ENCODE measurements around the gene CUL5.
A peak's percentile ranks its signal among the peaks of the same experiment; 100 is the strongest.

The CUL5 gene

DNA sequence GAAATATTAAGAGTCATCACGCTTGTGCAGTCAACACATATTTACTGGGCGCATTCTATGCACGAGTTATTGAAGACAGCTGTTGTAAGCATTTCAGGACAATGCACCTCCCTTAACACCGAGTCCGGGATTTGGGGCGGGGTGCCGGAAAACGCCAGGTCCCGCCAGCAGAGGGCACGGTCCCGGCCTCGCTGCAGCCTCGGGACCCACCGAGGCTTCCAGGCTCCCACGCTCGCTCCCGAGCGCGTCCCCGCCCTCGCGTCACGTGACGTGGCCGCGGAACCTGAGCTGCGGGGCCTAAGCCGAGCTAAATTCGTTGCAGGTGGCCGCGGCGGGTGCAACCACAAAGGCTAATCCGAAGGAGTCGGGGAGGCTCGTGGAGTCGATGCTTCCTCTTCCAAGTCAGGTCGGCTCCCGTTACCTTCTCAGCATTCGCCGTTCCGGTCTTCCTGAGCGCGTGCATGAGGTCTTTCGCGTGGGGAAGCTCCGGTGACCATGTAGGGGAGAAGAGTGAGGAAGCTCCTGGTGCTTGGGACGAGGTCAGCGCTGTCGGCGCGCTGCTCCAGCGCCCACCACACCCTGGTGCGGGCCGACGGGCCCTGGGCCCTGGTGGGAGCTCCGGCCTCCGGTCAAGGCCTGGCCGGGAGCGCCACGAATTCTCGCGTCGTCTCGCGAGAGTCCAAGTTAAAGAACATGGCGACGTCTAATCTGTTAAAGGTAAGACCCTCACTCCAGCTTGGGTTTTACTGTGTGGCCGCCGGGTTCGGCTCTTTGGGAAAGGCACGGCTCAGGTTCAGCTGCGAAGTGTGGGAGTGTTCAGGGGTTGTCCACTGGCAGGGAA lies at the start of gene CUL5:
Gene CUL5 (plus strand): TSS at position 243 of the 841 bp plus-strand sequence. CDS start 451 bp downstream, at position 694.
- DNase-seq = peak; percentile 72 to 88

DNA sequence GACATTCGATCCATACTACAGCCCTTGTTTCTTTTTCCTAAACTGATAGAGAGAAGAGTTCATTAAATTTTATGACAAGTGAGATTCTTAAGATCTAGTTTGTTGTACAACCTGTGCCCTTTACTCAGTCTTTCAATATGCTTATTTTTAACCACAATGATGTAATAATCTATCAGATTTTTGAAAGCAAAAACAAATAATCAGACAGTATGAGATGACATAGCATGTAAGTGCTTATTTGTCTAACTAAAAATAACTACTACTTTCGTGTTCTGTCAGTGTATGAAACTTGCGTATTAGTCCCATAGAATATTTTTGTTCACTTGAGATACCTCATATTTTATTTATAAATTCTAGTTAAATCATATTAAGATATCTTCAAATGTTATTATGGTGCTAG lies 47.2 kb upstream of the CUL5 start:
- no peak for DNase-seq

DNA sequence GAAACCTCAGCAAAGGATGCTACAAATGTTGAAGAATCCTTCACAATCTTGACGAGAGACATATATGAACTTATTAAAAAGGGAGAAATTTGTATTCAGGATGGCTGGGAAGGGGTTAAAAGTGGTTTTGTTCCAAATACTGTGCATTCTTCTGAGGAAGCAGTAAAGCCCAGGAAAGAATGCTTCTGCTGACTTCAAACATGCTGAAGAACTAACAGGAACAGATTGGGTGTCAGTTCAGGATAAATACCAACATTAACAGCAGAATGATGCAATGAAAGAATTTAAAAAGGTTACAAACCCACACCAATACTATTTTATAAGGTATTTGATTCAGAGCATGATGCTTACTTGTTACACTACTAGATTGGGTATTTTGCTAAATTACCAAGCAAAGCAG lies 46.5 kb upstream of the CUL5 start:
- no peak for DNase-seq

DNA sequence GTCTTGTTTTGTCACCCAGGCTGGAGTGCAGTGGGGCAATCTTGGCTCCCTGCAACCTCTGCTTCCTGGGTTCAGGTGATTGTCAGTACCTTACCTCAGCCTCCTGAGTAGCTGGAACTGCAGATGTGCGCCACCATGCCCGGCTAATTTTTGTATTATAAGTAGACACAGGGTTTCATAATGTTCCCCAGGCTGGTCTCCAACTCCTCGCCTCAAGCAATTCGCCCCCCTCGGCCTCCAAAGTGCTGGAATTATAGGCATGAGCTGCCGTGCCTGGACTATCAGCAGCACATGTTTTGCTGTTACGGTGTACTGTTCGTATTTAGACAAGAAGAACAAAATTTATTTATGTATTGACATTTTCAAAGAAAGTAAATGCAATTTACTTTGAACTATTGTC lies 45.6 kb upstream of the CUL5 start:
- no peak for DNase-seq

DNA sequence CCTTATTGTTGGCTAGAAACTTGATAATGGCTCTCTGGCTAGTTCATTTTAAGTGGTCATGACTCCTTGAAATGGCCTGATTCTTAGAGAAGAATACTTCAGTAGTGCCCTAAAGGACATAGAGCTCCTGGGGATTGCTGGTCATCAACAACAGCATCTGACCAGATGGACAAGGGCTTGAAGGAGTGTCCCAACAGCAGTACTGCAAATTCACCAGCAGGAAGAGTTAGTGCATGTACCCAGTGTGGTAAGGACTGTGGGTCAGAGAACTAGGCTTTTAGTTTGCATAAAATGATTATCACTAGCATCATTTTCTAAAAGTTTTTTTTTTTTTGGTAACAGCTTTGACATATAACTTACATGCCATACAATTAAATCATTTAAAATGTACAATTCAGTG lies 39.5 kb upstream of the CUL5 start:
- no peak for DNase-seq

DNA sequence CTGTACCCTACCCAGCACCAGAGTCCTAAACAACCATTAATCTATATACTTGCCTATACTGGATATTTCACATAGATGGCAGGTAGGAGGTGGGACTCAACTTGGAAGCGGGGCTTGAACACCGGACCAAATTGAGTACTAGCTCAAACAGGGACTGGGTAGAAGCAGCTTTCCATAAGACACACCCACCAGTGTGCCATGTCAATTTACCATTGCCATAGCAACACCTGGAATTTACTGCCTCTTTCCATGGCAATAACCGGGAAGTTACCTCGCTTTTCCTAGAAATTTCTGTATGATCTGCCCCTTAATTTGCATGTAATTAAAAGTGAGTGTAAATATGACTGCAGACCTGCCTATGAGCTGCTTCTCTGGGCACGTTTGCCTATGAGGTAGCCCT lies 38.6 kb upstream of the CUL5 start:
- no peak for DNase-seq

DNA sequence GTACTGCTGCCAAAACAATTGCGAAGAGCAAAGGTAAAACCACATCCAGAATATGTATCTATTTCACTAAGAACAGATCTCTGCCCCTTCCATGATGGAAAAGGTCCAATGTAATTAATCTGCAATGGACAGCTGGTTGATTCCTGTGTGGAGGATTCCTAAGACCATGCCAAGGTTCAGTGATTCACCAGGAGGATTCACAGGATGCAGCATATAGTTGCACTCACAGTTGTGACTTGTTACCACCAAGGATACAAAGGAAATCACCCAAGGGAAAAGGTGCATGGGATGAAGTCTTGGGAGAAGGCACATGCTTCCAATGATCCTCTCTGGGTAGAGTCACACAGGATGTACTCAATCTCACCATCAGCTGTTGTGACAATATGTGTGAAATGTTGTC lies 35.1 kb upstream of the CUL5 start:
- no peak for DNase-seq

DNA sequence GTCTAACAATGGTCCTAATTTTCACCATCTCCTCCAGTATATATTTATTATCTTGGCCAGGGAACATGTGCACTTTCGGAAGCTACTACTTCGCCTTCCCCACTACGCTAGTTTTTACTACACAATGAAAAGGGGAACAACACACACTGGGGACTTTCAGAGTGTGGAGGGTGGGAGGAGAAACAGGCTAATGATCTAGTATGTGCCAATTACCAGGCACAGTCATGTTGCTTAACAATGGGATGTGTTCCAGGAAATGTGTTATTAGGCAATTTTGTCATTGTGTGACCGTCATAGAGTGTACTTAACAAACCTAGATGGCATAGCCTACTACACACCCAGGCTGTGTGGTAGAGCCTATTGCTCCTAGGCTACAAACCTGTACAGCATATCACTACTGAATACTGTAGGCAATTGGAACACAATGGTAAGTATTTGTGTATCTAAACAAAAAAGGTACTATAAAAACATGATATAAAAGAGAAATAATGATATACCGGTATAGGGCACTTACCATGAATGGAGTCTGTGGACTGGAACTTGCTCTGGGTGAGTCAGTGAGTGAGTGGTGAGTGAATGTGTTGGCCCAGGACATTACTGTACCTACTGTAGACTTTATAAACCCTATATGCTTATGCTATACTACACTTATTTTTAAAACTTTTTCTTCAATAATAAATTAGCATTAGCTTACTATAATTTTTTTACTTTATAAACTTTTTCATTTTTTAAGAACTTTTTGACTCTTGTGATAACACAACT lies 20.1 kb upstream of the CUL5 start:
- DNase-seq = no peak

DNA sequence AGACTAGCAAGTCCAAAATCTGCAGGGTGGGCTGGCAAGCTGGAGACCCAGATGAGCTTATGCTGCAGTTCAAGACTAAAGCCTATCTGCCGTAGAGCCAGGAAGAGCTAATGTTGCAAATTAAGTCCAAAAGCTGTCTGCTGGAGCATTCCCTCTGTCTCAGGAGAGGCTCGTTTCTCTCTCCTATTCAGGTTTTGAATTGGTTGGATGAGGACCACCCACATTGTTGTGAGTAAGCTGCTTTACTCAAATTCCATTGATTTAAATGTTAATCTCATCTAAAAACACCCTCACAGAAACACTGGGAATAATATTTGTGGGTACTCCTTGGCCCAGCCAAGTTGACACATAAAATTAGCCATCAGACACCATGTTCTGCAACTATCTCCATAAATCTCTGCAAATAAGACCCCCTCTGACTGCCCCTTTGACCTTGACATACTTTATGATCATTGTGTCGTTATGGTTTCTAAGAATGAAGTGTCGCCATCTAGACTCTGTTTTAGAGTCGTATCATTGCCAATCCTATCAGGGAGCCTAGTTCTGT lies 16.8 kb upstream of the CUL5 start:
- DNase-seq = no peak

DNA sequence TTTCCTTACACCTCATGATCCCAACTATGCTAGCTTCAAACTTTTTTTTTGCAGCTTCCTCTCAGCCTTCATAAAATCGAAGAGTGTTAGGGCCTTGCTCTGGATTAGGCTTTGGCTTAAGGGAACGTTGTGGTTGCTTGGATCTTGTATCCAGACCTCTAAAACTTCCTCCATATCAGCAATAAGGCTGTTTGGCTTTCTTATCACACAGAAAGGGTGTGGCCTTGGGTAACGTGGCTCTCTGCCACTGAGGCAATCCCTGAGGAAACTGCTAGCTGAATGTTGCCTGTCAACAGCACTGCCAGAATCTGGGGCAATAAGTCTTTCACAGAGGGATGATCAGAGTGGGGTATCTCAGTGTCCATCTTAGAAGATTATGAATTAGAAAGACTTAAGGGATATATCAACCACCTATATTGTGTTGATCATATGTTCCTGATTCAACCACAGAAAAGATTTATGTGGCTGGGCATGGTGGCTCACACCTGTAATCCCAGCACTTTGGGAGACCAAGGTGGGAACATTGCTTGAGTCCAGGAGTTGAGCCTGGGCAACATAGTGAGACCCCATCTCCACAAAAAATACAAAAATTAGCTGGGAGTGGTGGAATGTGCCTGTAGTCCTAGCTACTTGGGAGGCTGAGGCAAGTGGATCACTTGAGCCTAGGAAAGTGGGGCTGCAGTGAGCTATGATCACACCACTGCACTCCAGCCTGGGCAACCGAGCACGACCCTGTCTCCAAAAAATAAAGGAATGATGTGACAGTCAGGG lies 12.5 kb upstream of the CUL5 start:
- no peak for DNase-seq

DNA sequence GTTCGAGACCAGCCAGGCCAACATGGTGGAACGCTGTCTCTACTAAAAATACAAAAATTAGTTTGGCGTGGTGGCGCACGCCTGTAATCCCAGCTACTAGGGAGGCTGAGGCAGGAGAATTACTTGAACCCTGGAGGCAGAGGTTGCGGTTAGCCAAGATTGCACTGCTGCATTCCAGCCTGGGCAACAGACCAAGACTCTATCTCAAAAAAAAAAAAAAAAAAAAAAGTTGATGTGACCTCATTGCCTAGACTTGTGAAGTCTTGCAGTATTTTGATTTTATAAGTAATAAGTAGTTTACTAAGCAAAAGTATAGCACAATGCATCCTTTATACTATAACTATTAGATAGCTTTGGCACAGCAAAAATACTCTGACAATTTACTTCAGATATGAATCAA lies 9.9 kb upstream of the CUL5 start:
- DNase-seq = no peak

DNA sequence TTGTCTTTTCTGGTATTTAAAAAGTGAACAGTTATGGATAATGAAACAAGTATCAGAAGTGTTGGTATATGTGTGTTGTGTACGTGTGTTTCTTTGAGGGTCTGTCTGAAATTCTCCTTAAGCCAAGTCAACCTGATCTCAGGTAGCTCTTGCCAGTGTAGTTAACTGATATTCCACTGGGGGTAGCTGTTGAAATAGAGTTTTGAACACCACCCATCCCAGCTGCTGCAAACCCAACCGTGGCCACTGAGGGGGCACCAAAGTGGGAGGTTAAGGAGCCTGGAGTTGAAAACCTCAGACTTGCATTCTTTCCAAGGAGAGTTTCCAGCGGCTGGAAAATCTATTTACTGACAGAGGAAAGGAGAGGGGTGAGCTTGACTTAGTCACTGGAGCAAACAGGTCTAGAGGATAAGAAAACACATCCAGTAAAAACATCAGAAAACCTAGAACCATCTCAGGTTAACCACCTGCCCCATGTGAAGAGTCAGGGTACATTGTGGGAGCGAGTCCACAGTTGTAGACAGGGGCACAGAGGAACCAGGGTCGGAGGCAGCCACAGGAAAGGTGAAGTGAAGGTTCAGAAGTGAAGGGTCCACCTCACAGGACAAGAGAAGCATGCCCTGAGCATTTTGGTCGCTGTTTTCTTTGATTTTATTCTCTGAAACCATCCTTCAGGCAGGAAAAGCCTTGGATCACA lies 8.8 kb upstream of the CUL5 start:
- DNase-seq = peak; percentile 59 to 73

DNA sequence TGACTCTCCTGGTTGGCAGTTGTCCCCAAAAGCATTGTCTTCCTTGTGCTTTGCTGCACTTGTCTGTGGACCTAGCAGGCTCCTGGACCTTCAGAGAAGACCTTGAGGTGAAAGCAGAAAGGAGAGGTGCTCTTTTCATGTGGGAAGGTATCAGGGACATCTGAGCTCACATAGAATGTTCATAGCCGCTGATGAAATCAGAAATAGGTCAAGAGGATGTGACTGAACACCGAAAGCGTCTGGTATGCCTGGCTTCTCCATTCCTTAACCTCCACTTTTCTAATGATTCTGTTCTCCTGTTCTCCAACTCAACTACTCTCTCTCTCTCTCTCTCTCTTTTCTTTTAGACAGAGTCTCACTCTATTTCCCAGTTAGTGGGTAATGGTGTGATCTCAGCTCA lies 6.2 kb upstream of the CUL5 start:
- no peak for DNase-seq

DNA sequence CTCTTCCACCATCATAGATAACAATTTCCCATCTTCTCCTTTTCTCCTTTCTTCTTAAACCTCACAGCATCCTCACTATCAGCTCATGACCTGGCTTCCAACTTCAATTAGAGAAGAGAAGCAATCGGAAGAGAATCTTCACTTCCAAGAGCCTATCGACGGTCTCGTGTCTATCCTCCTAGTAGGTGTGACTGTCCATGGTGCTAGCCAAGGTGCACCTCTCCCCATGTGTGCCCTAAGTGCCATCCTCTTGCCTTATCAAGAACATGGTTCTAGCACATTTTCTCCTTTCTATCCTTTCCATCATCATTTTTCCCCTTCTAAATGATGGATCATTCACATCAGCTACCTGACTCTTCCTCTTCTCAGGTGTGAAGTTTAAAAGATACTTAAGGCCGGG lies 5.1 kb upstream of the CUL5 start:
- DNase-seq = no peak

DNA sequence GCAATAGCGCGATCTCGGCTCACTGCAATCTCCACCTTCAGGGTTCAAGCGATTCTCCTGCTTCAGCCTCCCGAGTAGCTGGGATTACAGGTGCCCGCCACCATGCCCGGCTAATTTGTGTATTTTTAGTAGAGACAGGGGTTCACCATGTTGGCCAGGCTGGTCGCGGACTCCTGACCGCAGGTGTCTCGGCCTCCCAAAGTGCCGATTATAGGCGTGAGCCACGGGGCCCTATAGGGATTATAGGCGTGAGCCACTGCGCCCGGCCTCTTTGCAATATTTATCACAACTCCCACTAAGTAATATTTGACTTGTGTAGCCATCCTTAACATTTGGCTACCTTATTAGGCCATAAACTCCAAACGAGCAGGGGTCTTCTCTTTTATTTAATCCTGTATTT lies 879 bp upstream of the CUL5 start:
- DNase-seq = no peak

DNA sequence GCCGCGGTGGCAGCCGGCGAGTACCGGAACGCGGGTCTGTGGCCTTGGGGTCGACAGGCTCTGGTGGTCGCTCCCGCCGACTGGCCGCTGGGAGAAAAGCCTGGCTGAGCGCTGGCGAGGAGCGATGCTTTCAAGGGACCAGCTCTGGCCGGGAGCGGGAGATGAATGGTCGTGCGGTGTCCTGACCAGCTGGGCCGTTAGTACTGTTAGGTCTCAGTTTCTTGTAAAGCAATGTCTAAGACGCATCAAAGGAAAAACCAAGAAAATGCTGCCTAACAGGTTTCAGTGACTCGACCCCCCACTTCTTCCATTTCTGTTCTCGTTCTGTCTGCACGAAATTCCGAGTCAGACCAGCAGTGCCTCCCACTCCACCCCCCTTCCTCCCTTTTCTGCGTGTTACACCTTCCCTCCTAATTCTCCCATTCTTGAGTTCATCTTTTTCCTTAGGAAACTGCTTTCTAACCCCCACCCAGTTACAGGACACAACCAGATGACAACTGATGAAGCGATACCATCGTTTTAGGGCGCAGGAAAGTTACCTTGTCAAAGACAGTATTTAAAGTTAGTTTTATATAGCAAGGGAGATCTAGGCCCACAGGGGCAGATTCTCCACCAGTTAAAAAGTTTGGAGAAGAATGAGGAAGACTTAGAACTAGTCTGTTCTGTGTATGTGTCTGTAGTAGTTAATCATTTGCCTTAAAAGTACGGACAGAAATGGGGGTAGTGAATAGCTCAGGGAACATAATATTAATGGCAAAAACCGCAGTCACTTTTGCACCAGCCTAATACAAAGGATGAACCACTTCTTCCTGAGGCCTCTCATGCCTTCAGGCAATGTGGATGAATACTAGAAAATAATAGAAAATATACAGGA lies 1.0 kb downstream of the CUL5 start:
- DNase-seq = peak in 1 of 2 experiments; percentile 41

DNA sequence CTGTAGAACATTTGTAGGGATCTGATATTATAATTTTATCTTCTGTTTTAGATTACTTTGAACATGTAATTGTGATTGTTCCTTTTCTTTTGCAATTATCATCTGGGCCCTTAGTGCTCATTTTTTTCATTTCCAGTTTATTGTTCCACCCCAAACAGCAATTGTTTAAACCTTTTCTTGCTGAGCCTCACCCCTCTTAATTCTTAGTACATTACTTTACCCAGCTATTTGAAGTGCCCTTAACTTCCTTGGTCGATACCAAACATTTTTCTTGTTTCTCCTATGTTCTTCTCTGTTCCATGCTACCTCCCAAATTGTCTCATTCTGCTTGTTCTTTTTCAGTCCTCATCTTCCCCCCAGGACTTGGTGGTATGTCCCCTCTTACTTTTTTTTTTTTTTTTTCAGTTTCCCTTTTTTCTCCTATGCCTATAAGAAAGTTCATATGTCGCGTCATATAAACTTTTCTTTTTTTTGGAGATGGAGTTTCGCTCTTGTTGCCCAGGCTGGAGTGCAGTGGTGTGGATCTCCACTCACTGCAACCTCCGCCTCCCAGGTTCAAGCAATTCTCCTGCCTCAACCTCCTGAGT lies 3.5 kb downstream of the CUL5 start:
- DNase-seq = no peak

DNA sequence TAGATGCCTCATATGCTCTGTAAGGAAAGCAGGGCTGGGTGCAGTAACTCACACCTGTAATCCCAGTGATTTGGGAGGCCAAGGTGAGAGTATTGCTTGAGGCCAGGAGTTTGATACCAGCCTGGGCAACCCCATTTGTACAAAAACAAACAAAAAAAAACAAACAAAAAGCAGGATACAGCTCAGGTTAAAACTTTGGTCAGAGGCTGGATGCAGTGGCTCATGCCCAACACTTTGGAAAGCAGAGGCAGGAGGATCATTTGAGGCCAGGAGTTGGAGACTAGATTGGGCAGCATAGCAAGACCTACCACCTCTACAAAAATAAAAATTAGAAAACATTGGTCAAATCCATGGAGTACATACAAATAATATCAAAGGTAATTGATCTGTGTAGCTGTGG lies 7.9 kb downstream of the CUL5 start:
- no peak for DNase-seq

DNA sequence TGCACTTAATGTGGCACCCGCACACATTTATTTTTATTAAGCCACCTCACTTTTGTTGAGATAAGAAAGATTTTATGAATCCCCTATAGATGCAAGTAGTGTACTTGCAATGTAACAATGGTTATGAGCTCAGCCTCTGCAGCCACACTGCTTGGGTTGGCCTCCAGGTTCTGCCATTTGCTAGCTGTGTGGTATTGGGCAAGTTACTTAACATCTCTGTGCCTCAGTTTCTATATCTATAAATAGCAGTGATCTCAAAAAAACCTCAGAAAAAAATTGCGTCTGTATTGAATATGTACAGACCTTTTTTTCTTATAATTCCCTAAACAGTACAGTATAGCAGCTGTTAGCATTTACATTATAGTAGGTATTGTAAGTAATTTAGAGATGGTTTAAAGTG lies 10.0 kb downstream of the CUL5 start:
- no peak for DNase-seq

DNA sequence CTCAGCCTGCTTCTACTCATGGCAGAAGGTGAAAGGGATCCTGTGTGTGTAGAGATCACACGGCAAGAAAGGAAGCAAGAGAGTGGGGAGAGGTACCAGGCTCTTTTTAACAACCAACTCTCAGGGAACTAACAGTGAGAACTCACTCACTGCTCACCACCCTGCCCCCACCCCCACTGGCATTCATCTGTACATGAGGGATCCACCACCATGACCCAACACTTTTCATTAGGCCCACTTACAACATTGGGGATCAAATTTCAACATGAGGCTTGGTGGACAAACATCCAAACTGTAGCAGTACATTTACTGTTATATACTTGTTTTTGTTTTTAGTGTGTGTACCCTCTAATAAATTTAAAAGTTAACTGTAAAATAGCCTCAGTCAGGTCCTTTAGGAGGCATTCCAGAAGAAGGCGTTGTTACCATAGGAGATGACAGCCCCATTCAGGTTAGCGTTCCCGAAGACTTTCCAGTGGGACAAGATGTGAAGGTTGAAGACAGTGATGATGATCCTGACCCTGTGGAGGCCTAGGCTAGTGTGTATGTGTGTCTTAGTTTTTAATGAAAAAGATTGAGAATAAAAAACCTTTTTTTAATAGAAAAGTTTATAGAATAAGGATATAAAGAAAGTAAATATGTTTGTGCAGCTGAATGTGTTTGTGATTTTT lies 11.3 kb downstream of the CUL5 start:
- no peak for DNase-seq
